ENCODE data around the gene PRKCE. TPM values are rescaled to one million over a fixed set of nuclear protein-coding genes. Genes with fewer than 3 reads are reported as not detected.

PRKCE gene
- total and polyA plus RNA-seq, 2 of the 8 experiments (the other 6 are each of a cell fraction or from before 2014, with no cell fraction given): 0.54 to 2.1 TPM

- TF ChIP-seq ATF2 (IDR thresholded peaks at IDR 0.05; ENCODE audit: low read length): no peak
- TF ChIP-seq RNF2 (IDR thresholded peaks at IDR 0.05; ENCODE audit: borderline replicate concordance, low read depth, low read length, missing control alignments, poor library complexity, severe bottlenecking): no peak
- no peak for TF ChIP-seq GTF2F1 (IDR thresholded peaks at IDR 0.05; ENCODE audit: borderline replicate concordance, low read depth, low read length)
- TF ChIP-seq SUZ12 (IDR thresholded peaks at IDR 0.05; ENCODE audit: low read length): no peak
- no peak for TF ChIP-seq CTCF (IDR thresholded peaks at IDR 0.05; ENCODE audit: control extremely low read depth in 1 of 3, insufficient read depth in 1 of 3, low read depth in 1 of 3, low read length in 3 of 3)
- no peak for TF ChIP-seq RXRA (IDR thresholded peaks at IDR 0.05; ENCODE audit: insufficient read depth, low read depth, low read length)
- TF ChIP-seq CHD1 (IDR thresholded peaks at IDR 0.05; ENCODE audit: low read depth, low read length): no peak
Observed at GRCh38 chr2:45895241-45895861, 243.9 kb downstream of the PRKCE start (continued).
